GM23338 (cell line): ENCODE results near the gene TEX14. TPM values are rescaled to one million over a fixed set of nuclear protein-coding genes. Genes with fewer than 3 reads are reported as not detected.

ENCODE experiments used
- ATAC-seq: fragments of 200-7000 bp; cut with Tn5 transposase; 3 replicates; pipeline ENCODE4 v1.9.1; 2020
- DNase-seq: peaks from one replicate; pipeline ENCODE4 v3.0.0-alpha.2; 2015; ENCODE audit warnings: low spot score
- H2AFZ ChIP-seq: fragments of 200-600 bp; sonication (generic); 2 replicates; pipeline ENCODE4 v1.8.0; 2016; ENCODE audit warnings: antibody characterized with exemption, mild to moderate bottlenecking, moderate library complexity
- H3F3A ChIP-seq: fragments of 200-600 bp; sonication (generic); replicated peaks from 2 replicates; pipeline ENCODE4 v1.8.0; 2017; ENCODE audit warnings: antibody characterized with exemption, mixed run types, low read depth
- H3K27ac ChIP-seq: fragments of 200-600 bp; sonication (generic); 2 replicates; pipeline ENCODE4 v1.6.1; 2016; ENCODE audit warnings: low read depth
- H3K27me3 ChIP-seq: fragments of 200-600 bp; sonication (generic); 2 replicates; pipeline ENCODE4 v1.8.0; 2016; ENCODE audit warnings: mild to moderate bottlenecking, mixed run types, moderate library complexity; ENCODE audit not compliant: insufficient read depth
- H3K36me3 ChIP-seq: fragments of 200-600 bp; sonication (generic); 2 replicates; pipeline ENCODE4 v1.8.0; 2016; ENCODE audit warnings: mild to moderate bottlenecking; ENCODE audit not compliant: insufficient read depth
- H3K4me1 ChIP-seq: fragments of 200-600 bp; sonication (generic); 2 replicates; pipeline ENCODE4 v1.8.0; 2016; ENCODE audit warnings: mild to moderate bottlenecking, moderate library complexity; ENCODE audit not compliant: insufficient read depth
- H3K4me2 ChIP-seq: fragments of 200-600 bp; sonication (generic); 2 replicates; pipeline ENCODE4 v1.7.1; 2017; ENCODE audit warnings: mixed run types
- H3K4me3 ChIP-seq: fragments of 200-600 bp; sonication (generic); 2 replicates; pipeline ENCODE4 v1.6.1; 2016; ENCODE audit warnings: mixed run types
- H3K79me2 ChIP-seq: fragments of 200-600 bp; sonication (generic); replicated peaks from 2 replicates; pipeline ENCODE4 v1.8.0; 2017; ENCODE audit warnings: mild to moderate bottlenecking; ENCODE audit not compliant: insufficient read depth
- H3K9me2 ChIP-seq: fragments of 200-600 bp; sonication (generic); 2 replicates; pipeline ENCODE4 v1.8.0; 2017; ENCODE audit not compliant: insufficient read depth
- H4K20me1 ChIP-seq: fragments of 200-600 bp; sonication (generic); replicated peaks from 2 replicates; pipeline ENCODE4 v1.8.0; 2017; ENCODE audit warnings: mild to moderate bottlenecking; ENCODE audit not compliant: insufficient read depth
- H3K27ac Mint-ChIP-seq: 2 replicates; pipeline ENCODE4 v1.8.0; 2020; ENCODE audit warnings: inconsistent platforms, mild to moderate bottlenecking, moderate library complexity, mixed read lengths
- H3K27me3 Mint-ChIP-seq: 3 replicates; pipeline ENCODE4 v1.8.0; 2022; ENCODE audit warnings: low read depth, mild to moderate bottlenecking, moderate library complexity, mixed read lengths, inconsistent platforms; ENCODE audit not compliant: insufficient read depth, poor library complexity
- H3K36me3 Mint-ChIP-seq: 3 replicates; pipeline ENCODE4 v1.8.0; 2021; ENCODE audit warnings: low read depth, mild to moderate bottlenecking, inconsistent platforms, moderate library complexity, mixed read lengths
- H3K4me1 Mint-ChIP-seq: 3 replicates; pipeline ENCODE4 v1.8.0; 2020; ENCODE audit warnings: mild to moderate bottlenecking, inconsistent platforms, mixed read lengths
- H3K4me3 Mint-ChIP-seq: 3 replicates; pipeline ENCODE4 v1.8.0; 2021; ENCODE audit warnings: moderate library complexity, mild to moderate bottlenecking, inconsistent platforms, mixed read lengths
- H3K9me3 Mint-ChIP-seq: 3 replicates; pipeline ENCODE4 v1.8.0; 2020; ENCODE audit warnings: moderate library complexity, mild to moderate bottlenecking, inconsistent platforms, mixed read lengths
- CREB1 ChIP-seq: fragments of 250-450 bp; sonication (Bioruptor Pico); IDR thresholded peaks from 2 replicates; pipeline ENCODE4 v1.5.0; 2020; ENCODE audit warnings: low read depth, mild to moderate bottlenecking, moderate library complexity
- CTCF ChIP-seq, 2 experiments: fragments of 200-600 bp in 1 of 2; sonication (generic) in 1 of 2; conservative IDR thresholded peaks; 2 replicates each; pipeline versions ENCODE4 v1.5.1 to v1.6.1; 2016 to 2017; ENCODE audit warnings: antibody characterized with exemption in 2 of 2, low read depth in 2 of 2, mild to moderate bottlenecking in 2 of 2, moderate library complexity in 1 of 2
- EZH2 ChIP-seq: fragments of 200-600 bp; sonication (generic); IDR thresholded peaks from one replicate; pipeline ENCODE4 v1.8.0; 2017; ENCODE audit warnings: antibody characterized with exemption, mild to moderate bottlenecking, low read depth; ENCODE audit not compliant: unreplicated experiment
- EZH2phosphoT487 ChIP-seq: fragments of 200-600 bp; sonication (generic); IDR thresholded peaks from one replicate; pipeline ENCODE4 v1.8.1; 2018; ENCODE audit warnings: antibody characterized with exemption; ENCODE audit not compliant: unreplicated experiment
- JUNB ChIP-seq: IDR thresholded peaks from one replicate; pipeline ENCODE4 v1.6.1; 2016; ENCODE audit warnings: antibody characterized with exemption; ENCODE audit not compliant: unreplicated experiment
- NANOG ChIP-seq: IDR thresholded peaks from 2 replicates; pipeline ENCODE4 v1.6.1; 2016; ENCODE audit warnings: antibody characterized with exemption, borderline replicate concordance
- POLR2AphosphoS5 ChIP-seq: IDR thresholded peaks from 2 replicates; pipeline ENCODE4 v1.6.1; 2016; ENCODE audit warnings: antibody characterized with exemption, low read depth
- REST ChIP-seq: IDR thresholded peaks from one replicate; pipeline ENCODE4 v1.6.1; 2018; ENCODE audit warnings: antibody characterized with exemption; ENCODE audit not compliant: unreplicated experiment
- STAT1 ChIP-seq: IDR thresholded peaks from one replicate; pipeline ENCODE4 v1.6.1; 2016; ENCODE audit warnings: antibody characterized with exemption; ENCODE audit not compliant: unreplicated experiment
- ZNF114 ChIP-seq: fragments of 250-450 bp; sonication (Bioruptor Pico); IDR thresholded peaks from 2 replicates; pipeline ENCODE4 v1.5.0; 2020; ENCODE audit warnings: mild to moderate bottlenecking, moderate library complexity
- ZNF331 ChIP-seq: fragments of 250-450 bp; sonication (Bioruptor Pico); IDR thresholded peaks from 2 replicates; pipeline ENCODE4 v1.5.0; 2020; ENCODE audit warnings: low read depth, mild to moderate bottlenecking, moderate library complexity
- ZNF462 ChIP-seq: fragments of 250-450 bp; sonication (Bioruptor Pico); IDR thresholded peaks from 2 replicates; pipeline ENCODE4 v1.5.0; 2020; ENCODE audit warnings: mild to moderate bottlenecking, moderate library complexity
- polyA plus RNA-seq: library from polyadenylated mRNA; unstranded; fragments of >200 nt; fragmentation: Nextera tagmentation; extraction: Ambion mirVana; gene quantifications from 2 replicates; pipeline ENCODE4 v1.2.1, GENCODE V29; 2016
- total RNA-seq: library from RNA; depleted of rRNA; stranded (reverse); fragments of >200 nt; shearing (Covaris generic); gene quantifications from 2 replicates; pipeline ENCODE4 v1.2.3, GENCODE V29; 2014

TEX14 gene
- total and polyA plus RNA-seq, 2 experiments from 2014 or later, result 0.80 to 2.6 TPM

GRCh38 chr17:58527949-58528348 lies 163.9 kb downstream of the TEX14 start:
- Mint-ChIP-seq H3K9me3 (no peaks in the 10 kb centered on the region; the same call in 2 of the 3 replicates), H3K36me3 (no peaks in the 10 kb centered on the region; the same call in 2 of the 3 replicates), H3K27me3 (peaks cover 19% of the 10 kb centered on the region), H3K4me3 (no peak overlapping the region), H3K4me1 (peaks cover 55% of the 10 kb centered on the region), H3K27ac (no peak overlapping the region)
- no peak for TF ChIP-seq ZNF331
- TF ChIP-seq POLR2AphosphoS5, result no peak
- TF ChIP-seq CREB1 (CRISPR knock-in tag), result no peak
- no peak for TF ChIP-seq REST
- no peak for TF ChIP-seq ZNF462
- no peak for TF ChIP-seq EZH2
- no peak for TF ChIP-seq JUNB
- TF ChIP-seq STAT1, result no peak
- no peak for TF ChIP-seq NANOG
- TF ChIP-seq ZNF114 (CRISPR knock-in tag), result no peak
- no peak for TF ChIP-seq CTCF (conservative IDR thresholded peaks at IDR 0.05; ENCODE audit: low read depth in 2 of 2)
- TF ChIP-seq EZH2phosphoT487, result no peak
- no peak overlapping the region for H3K4me3 ChIP-seq
- no peak for DNase-seq
- H3K36me3 ChIP-seq, result no peaks in the 10 kb centered on the region
- no peaks in the 10 kb centered on the region for H3F3A ChIP-seq
- H3K9me2 ChIP-seq, result no peaks in the 10 kb centered on the region
- H3K4me2 ChIP-seq, result no peak overlapping the region
- H3K4me1 ChIP-seq, result peaks cover 12% of the 10 kb centered on the region
- no peak overlapping the region for H3K27ac ChIP-seq
- H4K20me1 ChIP-seq, result no peaks in the 10 kb centered on the region
- no peak overlapping the region for H2AFZ ChIP-seq
- H3K27me3 ChIP-seq, result 0 out of 2 replicates have a peak, but pooled peaks cover 5% of the 10 kb centered on the region
- no peaks in the 10 kb centered on the region for H3K79me2 ChIP-seq
- no peak for ATAC-seq
